HG02943 (cell line): ENCODE data around the gene TCF4.
A peak's percentile ranks its signal among the peaks of the same experiment; 100 is the strongest.

ENCODE experiments used
- ATAC-seq: cut with Tn5 transposase; IDR thresholded peaks from one replicate; pipeline ENCODE4 v1.9.1; 2021; ENCODE audit warnings: mild to moderate bottlenecking, low read depth, moderate library complexity; ENCODE audit not compliant: unreplicated experiment

Gene TCF4

DNA sequence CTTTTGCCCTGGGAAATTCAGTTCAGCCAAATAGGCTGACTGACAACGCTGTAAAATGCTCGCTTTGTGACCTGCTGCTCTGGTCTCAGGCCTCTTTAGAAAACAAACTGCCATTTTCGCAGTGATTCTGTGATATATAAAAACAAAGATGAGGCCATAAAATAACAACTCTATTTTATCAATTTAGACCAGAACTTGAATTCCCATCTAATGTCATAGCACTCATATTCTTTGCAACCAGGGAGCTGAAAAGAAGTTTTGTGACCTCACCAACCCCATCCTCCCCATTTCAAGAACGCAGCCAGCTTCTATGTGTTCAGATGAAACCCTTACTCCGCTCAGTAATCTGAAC is 40.3 kb downstream of the TCF4 start:
- ATAC-seq = no peak

DNA sequence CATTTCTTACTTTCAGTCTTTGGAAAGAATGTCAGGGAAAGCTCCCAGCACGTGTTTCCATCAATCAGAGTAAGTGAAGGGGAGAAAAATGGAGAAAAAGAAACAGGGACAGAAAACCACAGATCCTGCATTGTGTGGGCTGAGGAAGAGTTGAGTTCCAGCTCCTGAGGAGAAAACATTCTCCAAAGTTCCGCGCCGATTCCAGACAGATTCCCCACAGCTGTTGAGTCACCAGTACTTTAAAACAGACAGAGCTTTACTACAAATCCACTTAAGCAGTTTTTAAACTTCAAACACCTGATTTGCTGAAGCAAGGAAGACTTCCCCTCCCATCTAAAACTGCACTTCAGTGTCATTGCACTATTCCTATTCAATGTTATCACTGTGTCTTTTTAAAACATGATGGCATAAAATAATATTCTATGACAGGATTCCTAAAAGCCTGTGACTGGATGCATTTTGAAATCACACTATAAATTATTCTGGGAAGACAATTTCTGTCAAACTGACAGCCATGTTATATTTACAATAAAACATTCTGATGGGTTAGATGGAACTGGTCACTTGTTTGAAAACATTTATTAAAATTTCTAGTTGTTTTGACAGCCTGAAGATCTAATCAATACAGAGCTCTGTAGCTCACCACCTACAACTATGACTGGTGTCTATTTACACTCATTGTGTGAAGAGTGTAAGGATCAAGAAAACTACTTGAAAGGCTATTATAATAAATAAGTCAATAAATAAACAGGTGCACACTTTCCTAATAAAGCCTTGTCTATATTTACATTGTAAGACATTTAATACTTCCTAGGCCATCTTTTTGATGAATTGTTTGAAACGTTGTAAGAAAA is 40.9 kb downstream of the TCF4 start:
- ATAC-seq = no peak

DNA sequence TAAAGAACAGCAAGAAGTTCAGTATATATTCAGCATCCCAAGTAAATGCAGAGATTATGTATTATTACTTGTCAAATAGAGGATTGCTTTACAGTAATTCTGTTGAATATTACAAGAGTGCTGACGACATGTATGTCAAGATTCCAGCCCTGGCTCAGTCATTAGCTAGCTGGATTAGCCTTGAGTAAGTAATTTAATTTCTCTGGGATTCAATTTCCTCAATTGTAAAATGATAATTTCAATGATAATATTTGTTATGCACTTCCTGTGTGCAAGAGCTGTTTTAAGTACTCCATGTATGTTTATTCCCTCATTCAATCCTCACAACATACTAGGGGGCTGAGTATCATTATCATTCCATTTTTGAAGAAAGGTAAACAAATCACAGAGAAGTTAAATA is 44.0 kb downstream of the TCF4 start:
- ATAC-seq = no peak

DNA sequence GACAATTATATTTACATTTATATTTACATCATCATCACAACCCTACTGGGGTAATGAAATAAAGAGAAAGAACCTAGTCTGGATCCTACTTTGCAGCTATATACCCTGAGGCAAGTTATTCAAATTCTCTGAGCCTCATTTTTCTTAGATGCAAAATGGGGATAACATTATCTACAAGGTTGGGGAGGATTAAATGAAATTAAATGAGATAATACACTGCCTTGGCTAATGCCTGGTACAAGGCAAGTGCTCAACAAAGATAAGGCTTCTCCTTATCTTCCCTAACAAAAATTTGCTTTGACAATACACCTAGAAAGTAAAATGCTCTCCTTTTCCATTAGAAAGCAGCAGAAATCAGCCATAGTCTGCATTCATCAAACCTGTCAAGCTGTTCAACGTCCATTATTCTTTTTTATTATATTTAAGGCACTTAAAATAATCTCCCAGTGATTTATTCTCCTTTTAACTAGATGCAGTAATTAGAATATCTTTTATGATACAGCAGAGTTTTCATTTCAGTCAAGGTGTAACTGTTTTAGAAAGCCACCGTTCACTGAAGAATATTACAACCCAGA is 44.8 kb downstream of the TCF4 start:
- ATAC-seq = no peak

DNA sequence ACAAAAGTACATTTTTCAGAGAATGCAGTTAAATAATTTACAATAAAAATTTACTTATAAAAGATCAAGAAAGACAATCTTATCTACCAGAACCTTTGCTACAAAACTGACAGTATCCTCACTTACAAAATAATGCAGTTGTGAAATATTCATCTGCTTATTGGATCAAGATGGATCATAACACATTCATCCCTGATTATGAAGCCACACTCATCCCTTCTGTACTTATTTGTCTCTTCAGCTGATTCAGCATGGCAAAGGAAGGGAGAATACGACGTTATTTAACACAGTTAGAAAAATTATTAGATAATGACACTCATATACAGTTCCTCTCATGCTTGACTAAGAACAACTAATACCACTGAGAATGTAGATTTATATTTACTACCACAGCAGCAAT is 46.4 kb downstream of the TCF4 start:
- ATAC-seq = no peak

DNA sequence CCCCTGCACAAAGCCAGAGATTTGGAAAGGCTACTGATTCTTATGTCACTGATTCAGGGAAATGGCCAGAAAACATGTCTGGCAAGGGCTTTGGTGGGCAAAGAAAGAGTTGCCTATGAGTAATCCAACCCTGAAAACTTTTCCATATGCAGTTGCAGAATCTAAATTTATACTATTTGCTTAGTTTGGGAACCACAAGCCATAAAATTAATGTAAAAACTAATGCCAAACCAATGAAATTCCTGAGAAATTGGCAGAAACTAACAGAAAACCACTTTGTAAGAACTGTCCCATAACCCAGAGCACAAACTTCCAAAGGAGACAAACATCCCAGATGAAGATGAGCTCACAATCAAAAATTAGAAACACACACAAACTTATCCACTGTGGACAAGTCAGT is 48.8 kb downstream of the TCF4 start:
- no peak for ATAC-seq

DNA sequence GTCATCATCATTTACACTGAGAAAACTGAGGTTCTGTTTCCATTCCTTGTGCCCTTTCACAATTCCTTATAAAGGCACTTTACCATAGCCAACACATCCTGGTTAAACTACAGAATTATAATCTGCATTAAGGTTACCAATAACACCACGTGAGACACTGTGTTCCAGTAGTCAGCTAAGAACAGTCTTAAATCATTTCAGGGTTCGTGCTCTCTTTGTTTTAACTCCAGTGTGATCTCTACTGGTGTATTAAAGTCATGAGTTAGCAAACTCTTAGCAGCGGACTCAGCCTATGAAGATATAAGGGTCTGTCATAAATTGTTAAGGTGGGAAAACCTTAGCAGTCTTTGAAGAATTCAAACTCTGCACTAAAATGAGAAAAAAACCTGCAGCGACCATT is 53.0 kb downstream of the TCF4 start:
- ATAC-seq = no peak

DNA sequence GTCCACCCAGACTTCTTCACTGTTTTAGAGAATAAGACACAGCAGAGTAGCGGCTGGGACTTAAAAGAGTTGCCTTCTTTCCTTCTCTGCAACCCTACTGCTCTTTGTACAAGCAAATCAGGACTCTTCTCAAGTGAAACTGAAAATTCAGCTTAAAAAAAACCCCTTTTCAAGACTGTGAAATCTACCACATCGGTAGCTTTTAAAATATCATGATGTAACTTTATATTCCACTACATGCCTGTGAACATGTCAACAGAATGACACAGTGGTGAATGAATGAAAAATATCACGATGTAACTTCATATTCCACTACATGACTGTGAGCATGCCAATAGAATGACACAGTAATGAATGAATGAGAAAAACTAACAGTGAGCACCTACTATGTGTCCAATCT is 53.4 kb downstream of the TCF4 start:
- no peak for ATAC-seq

DNA sequence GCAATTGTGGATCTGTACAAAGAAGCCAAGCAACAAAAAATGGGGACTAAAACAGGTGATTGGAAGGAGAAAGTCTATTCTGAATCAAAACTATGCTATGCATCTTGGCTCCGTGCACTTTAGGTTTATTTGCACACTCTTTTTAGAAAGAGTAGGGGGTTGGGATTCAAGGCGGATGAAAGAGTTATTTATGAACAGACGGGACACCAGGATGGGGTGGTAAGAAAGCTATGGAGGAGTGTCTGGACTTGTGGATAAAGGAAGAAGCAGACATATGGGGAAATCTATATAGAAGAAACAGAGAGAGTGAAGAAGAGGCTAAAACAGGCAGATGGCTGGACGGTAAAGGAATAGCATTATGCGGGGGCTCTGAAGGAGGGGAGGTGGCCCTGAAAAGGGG is 57.8 kb downstream of the TCF4 start:
- no peak for ATAC-seq

DNA sequence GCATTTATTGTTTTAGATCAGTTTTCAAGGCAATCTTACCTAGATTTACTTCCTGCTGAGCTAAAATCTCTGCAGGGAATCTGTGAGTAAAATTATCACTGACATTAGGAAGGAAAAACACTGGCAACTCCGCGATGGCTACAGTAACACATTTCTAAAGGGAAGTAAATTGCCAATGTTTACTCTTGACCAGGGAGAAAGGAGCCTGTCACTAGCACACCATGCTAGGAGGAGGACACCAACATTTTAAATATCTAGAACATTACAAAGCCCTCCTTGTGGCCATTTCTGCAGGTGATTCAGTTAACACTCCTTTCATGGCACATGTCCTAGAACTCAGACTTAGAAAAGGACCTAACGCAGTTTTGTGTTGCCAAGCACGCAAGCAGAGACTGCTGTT is 58.4 kb downstream of the TCF4 start:
- no peak for ATAC-seq

DNA sequence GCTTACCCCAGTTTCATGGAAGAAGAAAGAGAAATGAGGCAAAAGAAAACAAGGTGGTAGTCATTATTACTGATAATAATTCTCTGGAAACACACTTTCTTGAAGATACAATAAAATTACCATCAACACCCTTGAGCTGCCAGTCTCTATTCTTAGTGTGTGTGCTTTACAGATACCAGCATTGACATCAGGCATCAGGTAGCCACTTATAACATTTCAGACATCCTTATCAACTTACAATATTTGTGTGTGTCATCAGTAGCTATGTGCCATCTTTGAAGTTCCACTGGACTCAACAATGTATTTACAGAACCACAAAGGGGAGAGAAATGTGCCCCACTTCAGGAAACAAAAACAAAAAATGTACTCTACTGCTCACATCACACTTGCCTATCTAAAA is 62.1 kb downstream of the TCF4 start:
- no peak for ATAC-seq

DNA sequence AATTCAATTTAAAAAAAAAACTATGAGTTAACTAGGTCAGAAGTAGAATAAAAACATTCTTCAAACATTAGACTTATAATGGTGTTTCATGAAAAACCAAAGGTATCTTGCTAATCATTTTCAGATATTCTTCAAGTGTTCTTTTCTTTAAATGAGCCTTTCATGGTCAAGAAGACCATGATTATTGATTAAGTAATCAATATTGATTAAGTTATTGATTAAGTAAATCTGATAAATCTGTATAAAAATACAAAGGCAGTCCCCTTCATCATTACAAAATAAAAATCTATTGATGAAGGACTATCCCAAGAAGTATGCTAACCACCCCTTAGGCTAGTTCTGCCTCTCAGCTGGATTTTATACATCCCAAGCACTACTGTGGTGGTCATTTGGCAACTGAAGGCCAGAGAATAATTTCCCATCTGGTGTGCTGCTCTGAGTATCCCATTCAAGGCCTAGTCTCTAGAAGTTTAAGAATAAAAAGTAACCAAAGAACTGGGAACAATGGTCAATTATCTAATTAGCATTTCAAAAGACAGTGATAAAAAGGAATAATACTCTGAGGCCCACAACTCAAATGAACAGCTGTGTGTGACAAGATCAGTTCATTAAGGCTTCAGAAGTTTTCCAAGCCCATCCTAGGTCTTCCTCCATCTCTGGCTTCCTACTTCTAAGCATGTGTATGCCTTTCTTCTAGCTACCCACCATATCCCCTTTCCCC is 63.5 kb downstream of the TCF4 start:
- no peak for ATAC-seq

DNA sequence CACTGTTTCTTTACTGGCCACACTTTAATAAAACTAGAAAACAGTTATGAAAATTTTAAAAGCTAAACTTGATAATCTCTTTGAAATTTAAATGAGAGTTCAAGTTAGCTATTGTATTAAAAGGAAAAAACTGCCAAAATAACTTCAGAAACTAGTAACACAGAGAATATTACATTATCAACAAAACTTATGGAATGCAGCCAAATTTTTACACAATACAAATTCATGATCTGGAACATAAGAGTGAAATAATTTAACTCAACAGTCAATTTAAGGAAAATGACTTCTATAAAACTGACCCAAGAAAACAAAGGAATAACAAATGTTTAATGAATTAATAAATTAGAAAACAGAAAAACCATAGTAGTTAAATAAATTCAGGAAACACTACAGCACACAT is 65.0 kb downstream of the TCF4 start:
- ATAC-seq = no peak

DNA sequence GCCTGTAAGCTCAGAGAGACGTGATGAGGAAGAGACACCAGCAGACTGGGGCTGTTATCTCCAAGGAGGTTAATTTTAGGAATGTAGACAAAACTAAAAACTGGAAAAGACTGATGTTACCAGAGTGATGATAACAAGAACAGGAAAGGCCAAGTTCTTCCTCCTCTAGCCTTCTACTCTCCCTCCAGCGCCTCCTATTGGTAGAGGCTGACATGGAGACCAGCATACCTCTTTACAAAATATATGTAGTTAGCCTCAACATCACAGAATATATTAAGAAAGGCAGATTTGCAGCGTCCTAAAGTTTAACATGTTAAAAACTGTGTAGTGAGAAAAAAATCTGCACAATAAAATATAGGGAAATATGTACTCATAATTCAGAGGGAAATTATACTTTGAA is 66.0 kb downstream of the TCF4 start:
- no peak for ATAC-seq

DNA sequence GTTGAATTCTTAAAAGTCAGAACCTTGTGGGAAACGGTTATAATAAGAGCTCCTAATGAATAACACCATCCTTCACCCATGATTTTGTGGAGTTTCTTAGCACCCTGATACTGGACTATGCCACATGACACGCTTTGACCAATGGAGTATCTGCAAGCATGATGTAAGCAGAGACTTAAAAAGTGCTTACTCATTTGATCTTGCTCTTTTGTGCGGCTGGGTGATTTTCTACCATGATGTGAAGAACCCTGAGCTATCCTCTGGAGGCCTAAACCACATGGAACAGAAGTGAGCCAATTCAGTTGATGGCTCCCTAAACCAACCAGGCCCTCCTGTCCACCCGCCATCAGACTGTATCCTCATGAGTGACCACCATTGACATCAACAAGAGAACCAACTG is 70.9 kb downstream of the TCF4 start:
- ATAC-seq = no peak

DNA sequence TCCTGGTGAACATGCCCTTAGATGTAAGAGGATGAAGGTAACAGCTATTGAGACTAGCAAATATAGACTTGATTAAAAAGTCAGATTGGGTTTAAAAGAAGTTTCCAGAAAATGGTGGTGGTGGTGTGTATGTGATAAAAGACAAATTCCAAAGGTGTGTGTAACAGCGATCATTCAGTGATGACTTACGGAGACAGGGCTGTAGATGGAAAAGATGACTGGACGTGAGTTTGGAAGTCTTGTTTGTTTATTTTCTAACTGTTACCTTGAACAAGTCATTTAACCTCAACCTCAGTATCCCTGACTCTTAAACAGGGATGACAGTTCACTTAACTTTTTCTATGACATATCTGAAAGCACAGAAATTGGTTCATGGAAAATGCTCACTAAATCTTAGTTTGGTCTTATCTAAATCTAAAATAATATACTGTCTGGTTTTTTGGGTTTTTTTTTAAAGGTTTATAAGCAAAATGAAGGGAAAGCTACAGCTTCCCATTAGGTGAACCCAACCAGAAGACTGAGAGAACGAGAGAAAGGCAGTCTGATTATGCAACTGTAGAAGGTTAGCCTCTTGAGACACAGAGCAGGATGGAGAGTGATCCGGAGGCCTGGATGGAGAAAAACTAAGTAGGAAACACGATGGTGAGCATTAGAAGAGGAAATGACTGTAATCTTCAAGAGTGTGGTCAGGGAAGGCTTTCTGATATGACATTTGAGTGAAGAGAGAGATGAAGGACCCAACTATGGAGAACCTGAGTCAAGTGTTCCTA is 71.9 kb downstream of the TCF4 start:
- no peak for ATAC-seq

DNA sequence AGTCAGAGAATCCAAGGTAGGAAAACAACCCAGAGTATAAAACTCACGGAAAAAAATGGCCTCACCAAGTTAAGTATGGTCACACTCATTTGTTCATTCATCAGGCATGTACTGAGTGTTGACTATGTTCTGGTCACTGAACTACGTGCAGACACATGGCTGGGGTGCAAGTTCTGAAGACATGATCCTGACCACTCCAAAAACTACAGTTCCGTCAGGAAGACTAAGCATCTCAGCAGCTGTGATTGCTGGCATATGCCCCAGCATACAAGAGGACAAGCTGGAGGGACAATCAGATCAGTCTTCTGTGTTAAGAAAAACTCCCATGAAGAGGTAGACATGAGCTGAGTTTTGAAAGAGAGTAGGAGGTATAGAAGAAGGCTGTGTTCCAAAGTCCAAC is 72.8 kb downstream of the TCF4 start:
- ATAC-seq = no peak

DNA sequence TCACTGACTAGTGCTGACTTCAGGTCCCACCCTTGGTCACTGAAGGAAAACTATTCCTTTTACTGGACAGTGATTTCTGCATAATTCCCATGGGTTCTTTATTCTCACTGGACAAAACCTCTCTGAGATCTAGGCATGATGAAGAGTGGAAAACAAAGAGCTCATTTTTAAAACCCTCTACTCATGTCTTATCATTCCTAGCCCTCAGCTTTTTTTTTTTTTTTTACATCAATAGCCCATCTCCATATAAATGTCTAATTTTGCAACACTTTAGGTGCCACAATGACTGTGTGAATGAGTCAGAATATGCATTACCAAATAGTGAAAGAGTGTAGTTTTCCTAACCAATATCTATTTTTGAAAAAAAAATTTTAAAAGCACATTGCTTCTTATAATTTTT is 74.8 kb downstream of the TCF4 start:
- no peak for ATAC-seq

DNA sequence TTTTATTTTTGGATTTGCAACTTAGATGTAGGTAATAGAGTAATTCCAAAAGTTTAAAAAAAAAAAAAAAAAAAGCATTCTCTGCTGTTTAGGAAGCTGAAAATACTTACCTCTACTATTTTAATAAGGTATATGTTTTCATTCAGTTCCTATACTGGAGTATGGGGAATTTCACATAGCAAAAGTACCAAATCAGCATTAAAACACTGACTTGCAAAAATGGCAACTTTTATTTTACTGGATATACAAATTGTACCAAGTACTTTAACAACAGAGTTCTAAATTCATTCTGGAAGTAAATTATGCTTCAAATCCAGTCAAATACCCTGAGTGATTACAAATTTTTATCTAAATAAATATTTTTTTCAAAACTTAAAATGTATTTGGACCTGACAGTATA is 76.7 kb downstream of the TCF4 start:
- no peak for ATAC-seq

DNA sequence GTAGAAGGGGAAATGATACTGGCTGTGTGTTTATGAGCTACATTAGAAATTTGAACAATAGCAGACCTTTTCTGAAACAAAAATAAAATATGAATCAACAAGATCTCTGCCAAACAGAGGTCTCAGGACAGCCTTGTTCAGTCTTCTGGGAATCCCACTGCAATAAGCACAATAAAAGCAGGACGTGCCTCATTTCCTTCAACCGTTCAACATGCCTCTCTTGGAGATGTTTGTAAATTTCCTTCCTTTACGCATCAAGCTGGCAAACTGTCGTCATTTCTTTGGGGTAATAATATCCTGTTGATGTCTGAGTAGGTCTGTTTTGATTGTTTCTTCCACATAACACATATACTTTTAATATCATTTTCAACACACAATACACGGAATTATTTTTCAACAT is 77.2 kb downstream of the TCF4 start:
- ATAC-seq = peak; percentile 24

DNA sequence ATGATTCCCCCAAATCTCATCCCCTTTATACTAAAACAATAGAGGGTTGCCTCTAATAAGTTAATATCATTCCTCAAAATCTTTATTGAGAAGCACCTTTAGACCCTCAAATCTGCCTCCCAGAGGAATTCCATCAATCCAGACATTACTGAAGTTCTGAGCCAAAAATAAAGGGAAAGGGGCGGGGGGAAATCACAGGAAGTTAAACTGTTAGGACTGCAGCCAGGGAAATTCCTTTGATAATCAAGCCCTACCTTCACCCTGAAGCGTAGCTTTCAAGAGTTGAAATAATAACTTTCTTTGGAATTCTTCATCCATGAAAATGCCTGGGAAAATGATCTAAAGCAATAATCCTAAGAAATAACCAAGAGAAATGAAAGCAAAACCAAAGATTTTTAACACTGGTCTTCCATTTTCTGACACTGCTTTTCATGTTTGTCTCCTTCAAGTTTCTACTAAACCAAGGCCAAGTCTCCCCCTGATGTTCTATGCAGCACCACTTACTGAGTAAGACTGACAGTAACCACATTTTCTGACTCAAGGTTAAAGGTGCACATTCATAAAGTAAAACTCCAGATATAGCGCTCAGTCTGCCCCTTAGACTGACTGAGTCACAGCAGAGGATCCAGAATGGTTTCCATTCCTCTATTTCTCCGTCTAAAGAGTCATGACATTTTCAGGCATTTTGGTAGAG is 78.2 kb downstream of the TCF4 start:
- ATAC-seq = peak; percentile 73
